ENCODE measurements around the gene SND1. TPM values are rescaled to one million over a fixed set of nuclear protein-coding genes. Genes with fewer than 3 reads are reported as not detected.

SND1 gene
- total RNA-seq, 4 donors from 2014 or later, result 55.5 to 305 (median 80.1) TPM

DNA sequence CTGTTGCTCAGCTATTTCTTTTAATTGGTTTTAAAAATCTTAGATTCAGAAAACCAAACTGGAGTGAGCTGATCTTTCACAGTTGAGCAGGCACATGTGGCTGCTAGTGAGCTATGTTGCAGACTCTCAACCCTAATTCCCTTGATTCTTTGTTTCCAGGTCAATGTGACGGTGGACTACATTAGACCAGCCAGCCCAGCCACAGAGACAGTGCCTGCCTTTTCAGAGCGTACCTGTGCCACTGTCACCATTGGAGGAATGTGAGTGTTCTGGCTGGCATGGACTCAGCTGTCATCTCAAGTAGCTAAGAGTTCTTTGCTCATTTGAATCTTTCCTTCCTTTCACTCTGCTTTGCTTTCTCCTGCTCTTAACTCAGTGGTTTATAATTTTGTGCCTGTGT lies 192.2 kb downstream of the SND1 start:
- Histone ChIP-seq H3K4me3 (no peak overlapping the region), H3K27me3 (no peaks in the 10 kb centered on the region), H3K27ac (peak overlapping the region in 2 of 4 donors; percentile 6 to 22), H3K9me3 (no peaks in the 10 kb centered on the region), H3K4me1 (peaks cover 0 to 13% (median 0%) of the 10 kb centered on the region in 4 donors), H3K36me3 (no peaks in the 10 kb centered on the region)
- TF ChIP-seq, protein P1, sequence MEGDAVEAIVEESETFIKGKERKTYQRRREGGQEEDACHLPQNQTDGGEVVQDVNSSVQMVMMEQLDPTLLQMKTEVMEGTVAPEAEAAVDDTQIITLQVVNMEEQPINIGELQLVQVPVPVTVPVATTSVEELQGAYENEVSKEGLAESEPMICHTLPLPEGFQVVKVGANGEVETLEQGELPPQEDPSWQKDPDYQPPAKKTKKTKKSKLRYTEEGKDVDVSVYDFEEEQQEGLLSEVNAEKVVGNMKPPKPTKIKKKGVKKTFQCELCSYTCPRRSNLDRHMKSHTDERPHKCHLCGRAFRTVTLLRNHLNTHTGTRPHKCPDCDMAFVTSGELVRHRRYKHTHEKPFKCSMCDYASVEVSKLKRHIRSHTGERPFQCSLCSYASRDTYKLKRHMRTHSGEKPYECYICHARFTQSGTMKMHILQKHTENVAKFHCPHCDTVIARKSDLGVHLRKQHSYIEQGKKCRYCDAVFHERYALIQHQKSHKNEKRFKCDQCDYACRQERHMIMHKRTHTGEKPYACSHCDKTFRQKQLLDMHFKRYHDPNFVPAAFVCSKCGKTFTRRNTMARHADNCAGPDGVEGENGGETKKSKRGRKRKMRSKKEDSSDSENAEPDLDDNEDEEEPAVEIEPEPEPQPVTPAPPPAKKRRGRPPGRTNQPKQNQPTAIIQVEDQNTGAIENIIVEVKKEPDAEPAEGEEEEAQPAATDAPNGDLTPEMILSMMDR (IDR thresholded peaks at IDR 0.05), result no peak
- no peak for TF ChIP-seq POLR2A (IDR thresholded peaks at IDR 0.05)
- DNase-seq, result no peak

DNA sequence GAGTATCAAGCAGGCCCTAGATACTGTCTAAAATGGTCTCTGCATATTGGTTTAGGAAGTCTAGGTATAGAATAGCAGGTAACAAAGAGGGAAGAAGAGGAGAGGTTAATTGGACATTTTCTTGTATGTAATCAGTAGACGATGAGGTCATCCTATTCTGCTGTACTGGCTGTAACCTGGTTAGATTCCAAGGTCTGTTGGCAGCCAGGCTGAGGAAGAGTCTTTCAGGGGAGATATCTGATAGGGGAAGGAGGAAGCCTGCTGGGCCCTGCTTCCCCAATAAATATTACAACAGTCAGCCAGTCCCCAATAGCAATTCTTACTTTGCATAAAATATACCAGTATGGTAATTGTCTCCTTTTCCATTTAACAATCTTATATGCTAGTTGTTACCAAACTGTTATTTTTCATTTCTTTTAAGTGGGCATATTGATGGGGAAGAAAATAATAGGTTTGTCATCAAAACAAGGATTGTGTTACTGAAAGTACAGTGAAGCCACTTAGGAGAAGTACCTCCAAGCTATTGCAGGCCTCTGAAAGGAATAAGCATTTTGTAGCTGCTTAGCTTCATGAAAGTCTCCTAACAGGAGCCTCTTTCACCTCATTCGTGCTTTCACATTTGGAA lies 192.8 kb downstream of the SND1 start:
- H3K4me3 ChIP-seq, result no peak overlapping the region
- H3K4me1 ChIP-seq, result peaks cover 0 to 13% (median 0%) of the 10 kb centered on the region in 4 donors
- DNase-seq, result peak in 1 of 3 donors; percentile 54
- H3K9me3 ChIP-seq, result no peaks in the 10 kb centered on the region
- no peak for TF ChIP-seq POLR2A (IDR thresholded peaks at IDR 0.05)
- TF ChIP-seq, protein P1 (IDR thresholded peaks at IDR 0.05), result no peak
- peak overlapping the region in 2 of 4 donors; percentile 22 to 38 for H3K27ac ChIP-seq
- H3K36me3 ChIP-seq, result no peaks in the 10 kb centered on the region
- no peaks in the 10 kb centered on the region for H3K27me3 ChIP-seq

DNA sequence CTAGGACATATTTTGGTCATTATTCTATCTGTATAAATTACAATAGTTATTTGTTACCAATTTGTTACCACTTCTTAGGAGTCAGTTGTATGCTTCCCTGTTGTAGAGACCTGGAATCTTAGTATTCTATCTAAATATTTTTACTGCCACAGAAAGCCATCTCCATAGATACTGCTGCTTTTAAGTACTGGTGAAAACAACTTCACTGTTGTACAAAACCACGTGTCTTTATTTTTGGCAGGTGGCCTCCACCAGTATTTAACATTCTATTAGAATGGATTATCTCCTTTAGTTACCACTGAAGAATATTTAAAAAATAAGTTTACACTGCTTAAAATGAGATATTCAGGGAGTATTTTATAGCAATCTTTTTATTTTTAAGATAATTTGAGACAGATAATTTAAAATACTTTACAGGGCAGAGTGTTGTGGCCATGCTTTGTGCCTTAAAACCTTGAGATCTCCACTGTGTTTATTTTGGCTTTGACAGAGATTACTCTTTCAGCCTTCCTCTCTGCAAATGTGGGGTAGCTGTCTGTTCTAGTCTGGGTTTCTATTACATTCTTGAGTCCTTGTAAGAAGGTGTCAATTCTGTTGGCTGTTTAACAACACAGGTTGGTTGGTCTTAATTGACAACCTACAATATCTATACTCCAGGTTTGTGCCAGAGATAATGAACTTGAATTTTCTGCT lies 193.7 kb downstream of the SND1 start:
- no peaks in the 10 kb centered on the region for H3K9me3 ChIP-seq
- TF ChIP-seq, protein P1 (IDR thresholded peaks at IDR 0.05), result no peak
- TF ChIP-seq POLR2A (IDR thresholded peaks at IDR 0.05), result no peak
- no peaks in the 10 kb centered on the region for H3K36me3 ChIP-seq
- H3K27ac ChIP-seq, result no peak overlapping the region
- no peaks in the 10 kb centered on the region for H3K27me3 ChIP-seq
- DNase-seq, result no peak
- H3K4me1 ChIP-seq, result peaks cover 0 to 13% (median 0%) of the 10 kb centered on the region in 4 donors
- H3K4me3 ChIP-seq, result no peak overlapping the region

DNA sequence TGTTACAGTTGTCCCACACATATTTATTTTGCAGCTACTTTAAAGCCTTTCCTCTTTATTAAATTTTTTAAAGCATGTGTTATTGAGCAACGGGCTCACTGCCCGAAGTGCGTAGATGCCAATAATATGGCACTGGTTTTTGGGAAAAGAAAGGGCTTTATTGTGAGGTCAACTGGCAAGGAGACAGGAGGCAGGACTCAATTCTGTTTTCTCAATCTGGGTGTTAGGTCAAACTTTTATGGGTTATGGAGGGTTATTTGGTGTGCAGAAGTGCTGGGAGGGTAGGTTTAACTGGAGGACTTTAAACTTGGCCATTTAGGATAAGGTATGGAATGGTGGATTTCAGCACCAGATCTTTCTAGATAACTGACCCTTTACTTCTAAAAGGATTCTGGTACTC lies 195.6 kb downstream of the SND1 start:
- Histone ChIP-seq H3K27ac (no peak overlapping the region), H3K9me3 (no peaks in the 10 kb centered on the region), H3K27me3 (no peaks in the 10 kb centered on the region), H3K36me3 (no peaks in the 10 kb centered on the region), H3K4me3 (no peak overlapping the region), H3K4me1 (peaks cover 0 to 13% (median 0%) of the 10 kb centered on the region in 4 donors)
- no peak for TF ChIP-seq POLR2A (IDR thresholded peaks at IDR 0.05)
- TF ChIP-seq, protein P1 (IDR thresholded peaks at IDR 0.05), result no peak
- DNase-seq, result no peak

DNA sequence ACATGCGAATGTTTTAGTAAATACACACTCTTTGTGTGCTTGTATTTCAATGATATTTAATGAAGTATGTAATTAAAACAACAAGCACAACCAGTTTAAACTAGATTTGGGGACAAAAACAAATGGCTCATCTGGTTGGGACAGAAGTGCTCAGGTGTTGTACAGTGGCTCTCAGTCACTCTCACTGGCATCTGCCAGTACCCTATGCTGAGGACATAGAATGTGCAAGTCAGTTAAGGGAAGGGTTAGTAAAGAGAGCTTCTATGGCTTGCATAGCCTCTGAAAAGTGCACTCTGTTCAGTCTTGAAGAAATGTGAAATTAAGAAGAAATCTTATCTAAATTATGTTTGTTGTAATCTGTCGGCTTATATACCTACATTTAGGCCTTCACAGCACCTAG lies 196.2 kb downstream of the SND1 start:
- Histone ChIP-seq H3K4me3 (no peak overlapping the region), H3K36me3 (no peaks in the 10 kb centered on the region), H3K27ac (no peak overlapping the region), H3K27me3 (no peaks in the 10 kb centered on the region), H3K4me1 (peaks cover 0 to 13% (median 0%) of the 10 kb centered on the region in 4 donors), H3K9me3 (no peaks in the 10 kb centered on the region)
- TF ChIP-seq POLR2A (IDR thresholded peaks at IDR 0.05), result no peak
- TF ChIP-seq, protein P1 (IDR thresholded peaks at IDR 0.05), result no peak
- DNase-seq, result no peak
